Measurements from ENCODE around the gene DDR2. TPM values are rescaled to one million over a fixed set of nuclear protein-coding genes. Genes with fewer than 3 reads are reported as not detected.

The DDR2 gene
- total RNA-seq, 1 experiment from 2014 or later, result 0.52 TPM

DNA sequence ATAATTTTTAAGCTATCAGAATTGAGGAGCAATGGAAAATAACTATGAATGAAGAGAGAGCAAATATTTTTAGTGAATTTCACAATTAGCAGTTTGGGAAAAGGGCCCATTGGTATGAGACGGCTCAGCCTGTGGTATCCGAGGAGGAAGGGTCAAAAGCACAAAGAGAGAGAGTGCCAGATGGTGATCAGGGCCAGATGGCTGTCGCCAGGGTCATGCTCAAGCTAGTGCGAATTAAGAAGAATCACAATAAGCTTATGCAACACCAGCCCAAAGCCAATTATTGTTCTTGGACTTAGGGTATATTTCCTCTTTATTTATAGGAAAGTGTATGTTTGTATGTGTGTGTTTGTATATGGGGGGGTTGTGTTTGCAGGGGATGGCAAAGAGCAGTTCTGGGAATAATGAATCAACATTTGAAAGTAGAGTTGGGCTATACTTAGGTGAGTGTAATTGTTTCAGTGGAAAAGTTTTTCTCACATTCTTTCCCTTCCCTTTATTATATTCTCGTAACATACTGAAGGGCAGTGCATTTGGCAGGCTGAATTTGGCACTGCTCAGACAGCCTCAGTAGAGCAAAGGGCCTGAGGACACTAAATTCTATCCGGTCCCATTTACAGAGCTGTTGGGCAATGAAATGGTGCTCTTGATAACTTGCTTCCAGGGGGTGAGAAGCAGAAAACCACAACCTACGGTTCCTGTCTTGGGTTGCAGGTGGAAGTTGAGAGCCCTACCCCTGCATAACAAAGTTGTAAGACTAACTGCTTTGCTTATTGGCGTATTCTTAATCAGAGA lies 19.5 kb upstream of the DDR2 start:
- H3K23ac ChIP-seq (ENCODE audit: insufficient read length, low read depth, low read length), result no peak overlapping the region
- no peaks in the 10 kb centered on the region for H3K79me2 ChIP-seq (ENCODE audit: insufficient read depth, low read length)
- Mint-ChIP-seq H3K9me3 (peaks cover 10 to 16% of the 10 kb centered on the region in 2 experiments), H3K4me3 (no peak overlapping the region), H3K27me3 (ENCODE audit: low read depth) (no peaks in the 10 kb centered on the region), H3K27ac (no peak overlapping the region; a peak in 1 of 7 replicates), H3K36me3 (ENCODE audit: insufficient read depth in 1 of 3, low read depth in 3 of 3) (peaks cover 8 to 21% (median 11%) of the 10 kb centered on the region in 3 experiments), H3K4me1 (peaks cover 2 to 5% of the 10 kb centered on the region in 2 experiments; a peak in 3 of 4 replicates)
- DNase-seq, result no peak
- no peaks in the 10 kb centered on the region for H3K27me3 ChIP-seq (ENCODE audit: insufficient read depth, low read length)
- H3K9ac ChIP-seq (ENCODE audit: extremely low read depth, insufficient read length, low read length), result no peak overlapping the region
- WGBS (ENCODE audit: extremely low coverage, insufficient read length, low lambda C conversion rate), result no CpG with 5 or more reads among the region's 8 CpGs
- no peak overlapping the region for H2BK12ac ChIP-seq (ENCODE audit: insufficient read length, low read depth, low read length)
- no peak overlapping the region for H3K4ac ChIP-seq (ENCODE audit: low read depth, low read length)
- no peak overlapping the region for H2BK120ac ChIP-seq (ENCODE audit: low read depth, low read length, poor library complexity, severe bottlenecking)
- H3K79me1 ChIP-seq (ENCODE audit: insufficient read depth, low read depth, low read length, poor library complexity, severe bottlenecking), result no peaks in the 10 kb centered on the region
- H3K23me2 ChIP-seq (ENCODE audit: insufficient read length, low read depth, low read length, poor library complexity, severe bottlenecking), result no peaks in the 10 kb centered on the region
- no peak overlapping the region for H3K27ac ChIP-seq (ENCODE audit: insufficient read length, low read depth, low read length)
- H2BK5ac ChIP-seq (ENCODE audit: insufficient read length, low read length), result no peak overlapping the region
- H3T11ph ChIP-seq (ENCODE audit: low read length), result no peak overlapping the region
- no peak overlapping the region for H2BK20ac ChIP-seq (ENCODE audit: low read depth, low read length, poor library complexity, severe bottlenecking)
- no peak overlapping the region for H4K91ac ChIP-seq (ENCODE audit: insufficient read length, low read depth, low read length)
- no peaks in the 10 kb centered on the region for H4K20me1 ChIP-seq (ENCODE audit: control insufficient read depth, insufficient read depth, insufficient read length)
- H3K4me2 ChIP-seq (ENCODE audit: insufficient read depth, insufficient read length, low read length), result no peak overlapping the region
- no peaks in the 10 kb centered on the region for H3K4me1 ChIP-seq (ENCODE audit: insufficient read depth, low read length)
- no peak overlapping the region for H2BK15ac ChIP-seq (ENCODE audit: low read depth, low read length)
- TF ChIP-seq, protein P1, sequence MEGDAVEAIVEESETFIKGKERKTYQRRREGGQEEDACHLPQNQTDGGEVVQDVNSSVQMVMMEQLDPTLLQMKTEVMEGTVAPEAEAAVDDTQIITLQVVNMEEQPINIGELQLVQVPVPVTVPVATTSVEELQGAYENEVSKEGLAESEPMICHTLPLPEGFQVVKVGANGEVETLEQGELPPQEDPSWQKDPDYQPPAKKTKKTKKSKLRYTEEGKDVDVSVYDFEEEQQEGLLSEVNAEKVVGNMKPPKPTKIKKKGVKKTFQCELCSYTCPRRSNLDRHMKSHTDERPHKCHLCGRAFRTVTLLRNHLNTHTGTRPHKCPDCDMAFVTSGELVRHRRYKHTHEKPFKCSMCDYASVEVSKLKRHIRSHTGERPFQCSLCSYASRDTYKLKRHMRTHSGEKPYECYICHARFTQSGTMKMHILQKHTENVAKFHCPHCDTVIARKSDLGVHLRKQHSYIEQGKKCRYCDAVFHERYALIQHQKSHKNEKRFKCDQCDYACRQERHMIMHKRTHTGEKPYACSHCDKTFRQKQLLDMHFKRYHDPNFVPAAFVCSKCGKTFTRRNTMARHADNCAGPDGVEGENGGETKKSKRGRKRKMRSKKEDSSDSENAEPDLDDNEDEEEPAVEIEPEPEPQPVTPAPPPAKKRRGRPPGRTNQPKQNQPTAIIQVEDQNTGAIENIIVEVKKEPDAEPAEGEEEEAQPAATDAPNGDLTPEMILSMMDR (conservative IDR thresholded peaks at IDR 0.05), result no peak
- no peak overlapping the region for H3K18ac ChIP-seq (ENCODE audit: insufficient read length, low read depth, low read length)
- H2AK5ac ChIP-seq (ENCODE audit: insufficient read length, low read length), result no peak overlapping the region
- H4K8ac ChIP-seq (replicated peaks; ENCODE audit: insufficient read length, low read depth, low read length), result no peak overlapping the region
- no peak overlapping the region for H3K56ac ChIP-seq (ENCODE audit: insufficient read length, low read depth, low read length)
- H2AFZ ChIP-seq (ENCODE audit: low read length), result no peak overlapping the region
- no peak overlapping the region for H4K5ac ChIP-seq (ENCODE audit: insufficient read length, low read depth, low read length)
- H3K14ac ChIP-seq (ENCODE audit: insufficient read depth, low read length), result no peak overlapping the region
- no peaks in the 10 kb centered on the region for H3K9me3 ChIP-seq (ENCODE audit: control insufficient read depth, low read depth, low read length)
